IPS-18c (cell line): Measurements from ENCODE around the gene LTBP1.
"Not testable (repeated sequence)": the region's sequence is repeated elsewhere in the genome, so short reads cannot be mapped to it uniquely, and the experiment has no call there.

ENCODE experiments used
- H3K4me3 ChIP-seq: 2 replicates; pipeline ENCODE4 v1.7.0; 2013; ENCODE audit warnings: low read depth, mild to moderate bottlenecking, low read length, moderate library complexity; ENCODE audit not compliant: insufficient read depth
- H3K9me3 ChIP-seq: one replicate; pipeline ENCODE4 v1.6.1; 2013; ENCODE audit warnings: mild to moderate bottlenecking, low read length, moderate library complexity; ENCODE audit not compliant: control insufficient read depth, insufficient read depth

LTBP1 gene

DNA sequence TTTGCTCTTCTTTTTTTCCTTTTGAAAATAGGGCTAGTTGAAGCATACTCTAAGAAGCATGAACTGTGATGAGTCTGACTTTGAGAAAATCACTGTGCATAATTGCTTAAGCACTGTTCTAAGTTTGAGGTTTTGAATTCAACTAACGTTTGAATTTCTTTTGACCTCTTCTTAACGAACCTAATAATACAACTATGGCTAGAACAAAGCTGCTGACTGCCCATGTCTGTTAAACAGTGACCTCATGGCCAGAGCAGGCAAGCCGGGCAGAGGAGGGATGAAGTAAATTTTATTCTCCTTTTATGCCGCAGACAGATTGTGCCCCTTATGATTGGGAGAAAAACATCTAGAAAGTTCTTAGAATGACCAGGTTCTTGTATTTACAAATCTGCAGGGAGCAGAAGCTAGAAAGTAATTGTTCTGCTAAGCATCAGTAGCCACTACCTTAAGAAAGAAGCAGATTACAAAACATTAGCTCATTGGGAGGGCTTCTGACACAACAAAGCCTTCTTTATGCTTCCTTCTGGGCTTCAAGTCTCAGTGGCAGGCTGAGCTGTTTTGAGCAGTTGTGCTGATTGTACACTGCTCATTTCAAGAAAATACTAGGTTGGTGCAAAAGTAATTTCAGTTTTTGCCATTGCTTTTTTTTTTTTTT is 431.9 kb downstream of the LTBP1 start:
- Histone ChIP-seq H3K4me3 (no peak overlapping the region), H3K9me3 (no peaks in the 10 kb centered on the region)

DNA sequence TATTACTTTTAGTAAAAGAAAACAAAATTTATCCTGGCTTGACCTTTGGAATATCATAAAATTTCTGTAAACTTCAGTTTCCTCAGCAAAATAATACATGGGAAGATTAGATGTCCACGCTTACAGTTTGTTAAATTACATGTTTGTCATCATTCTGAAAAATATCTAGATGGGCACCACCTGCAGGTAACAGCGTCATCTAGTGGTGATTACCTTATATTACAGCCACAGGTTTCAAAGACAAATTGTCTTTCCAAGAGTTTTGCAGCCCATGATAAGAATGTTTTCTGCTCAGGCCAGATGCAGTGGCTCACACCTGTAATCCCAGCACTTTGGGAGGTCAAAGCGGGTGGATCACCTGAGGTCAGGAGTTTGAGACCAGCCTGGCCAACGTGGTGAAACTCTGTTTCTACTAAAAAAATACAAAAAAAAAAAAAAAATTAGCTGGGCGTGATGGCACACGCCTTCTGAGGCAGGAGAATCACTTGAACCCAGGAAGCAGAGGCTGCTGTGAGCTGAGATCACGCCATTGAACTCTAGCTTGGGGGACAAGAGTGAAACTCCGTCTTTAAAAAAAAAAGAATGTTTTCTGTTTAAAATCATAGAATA is 433.4 kb downstream of the LTBP1 start:
- Histone ChIP-seq H3K4me3 (no peak overlapping the region), H3K9me3 (no peaks in the 10 kb centered on the region)

DNA sequence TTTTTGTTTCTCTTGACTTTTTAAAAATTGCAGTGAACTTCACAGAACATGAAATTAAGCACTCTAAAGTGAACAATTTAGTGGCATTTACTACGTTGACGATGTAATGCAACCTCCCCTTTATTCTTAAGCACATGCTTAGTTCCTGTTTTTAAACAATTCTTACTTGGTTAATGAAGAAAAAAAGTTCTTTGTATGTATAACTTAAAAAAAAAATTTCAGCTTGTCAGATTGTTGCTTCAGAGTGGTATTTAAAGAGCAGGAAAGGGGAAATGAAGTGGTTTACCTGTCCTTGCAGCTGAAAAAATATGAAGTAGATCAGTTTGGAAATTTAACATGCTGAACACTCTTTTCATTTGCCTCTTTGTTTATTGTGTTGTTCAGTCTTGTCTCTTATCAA is 434.0 kb downstream of the LTBP1 start:
- Histone ChIP-seq H3K4me3 (no peak overlapping the region), H3K9me3 (no peaks in the 10 kb centered on the region)

DNA sequence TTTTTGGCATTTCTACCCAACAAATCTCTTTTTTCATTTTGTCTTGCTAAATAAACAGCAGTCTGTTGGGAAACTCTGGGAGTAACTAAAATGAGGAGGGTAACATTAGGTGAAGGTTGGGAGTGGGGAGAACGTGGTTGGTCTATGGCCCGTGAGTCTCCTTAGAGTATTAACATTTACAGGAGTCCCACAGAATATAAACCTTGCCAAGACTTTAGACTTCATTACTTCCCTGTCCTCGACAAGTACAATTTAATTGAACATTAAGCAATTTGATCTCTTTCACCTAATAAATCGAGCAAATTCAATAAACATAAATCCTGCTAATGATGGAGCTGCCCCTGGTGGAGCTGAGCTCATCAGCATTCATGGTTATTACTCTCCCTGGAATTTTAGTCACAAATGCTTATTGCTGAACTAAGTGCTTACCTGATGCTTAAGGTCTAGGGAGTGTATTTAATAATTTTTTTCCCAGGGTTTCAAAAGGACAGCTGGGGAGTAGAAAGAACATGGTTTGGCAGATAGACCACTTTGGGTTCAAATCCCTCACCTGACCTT is 434.6 kb downstream of the LTBP1 start:
- no peaks in the 10 kb centered on the region for H3K9me3 ChIP-seq

DNA sequence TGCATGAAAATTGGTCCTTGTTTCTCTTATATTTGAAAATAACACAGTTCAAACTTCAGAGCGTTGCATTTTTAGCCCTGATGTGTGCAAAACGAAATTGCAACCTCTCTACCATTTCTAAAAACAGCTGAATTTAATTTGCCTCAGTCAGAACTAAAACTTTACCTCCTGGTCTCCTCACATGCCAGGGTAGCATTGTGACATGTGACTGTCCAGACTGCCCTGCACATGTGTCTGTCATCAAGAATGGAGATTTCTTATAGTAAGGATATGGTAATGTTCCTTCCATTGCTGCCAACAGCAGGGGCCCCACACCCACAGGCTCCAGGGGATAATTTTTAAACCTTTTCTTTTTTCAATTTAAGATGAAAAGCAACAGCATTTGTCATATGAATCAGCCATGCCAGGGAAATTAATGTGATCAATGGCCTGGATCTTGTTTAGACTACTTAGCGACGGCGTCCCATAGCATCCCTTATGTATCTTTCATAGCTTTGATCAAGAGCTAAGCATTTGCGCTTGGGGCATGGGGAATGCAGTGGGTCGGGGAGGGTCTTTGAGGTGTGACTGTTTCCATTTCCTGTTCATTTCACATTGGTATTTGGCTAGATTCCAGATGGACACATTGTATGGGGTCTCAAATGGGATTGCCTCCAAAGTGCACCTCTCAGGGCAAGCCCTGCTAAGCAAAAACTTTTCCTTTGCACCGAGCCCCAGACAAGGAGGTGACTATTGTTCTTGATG is 437.3 kb downstream of the LTBP1 start:
- Histone ChIP-seq H3K4me3 (no peak overlapping the region), H3K9me3 (peaks cover under 1% of the 10 kb centered on the region)

More for the DNA sequence above, 434.6 kb downstream of the LTBP1 start:
- H3K4me3 ChIP-seq: no peak overlapping the region

DNA sequence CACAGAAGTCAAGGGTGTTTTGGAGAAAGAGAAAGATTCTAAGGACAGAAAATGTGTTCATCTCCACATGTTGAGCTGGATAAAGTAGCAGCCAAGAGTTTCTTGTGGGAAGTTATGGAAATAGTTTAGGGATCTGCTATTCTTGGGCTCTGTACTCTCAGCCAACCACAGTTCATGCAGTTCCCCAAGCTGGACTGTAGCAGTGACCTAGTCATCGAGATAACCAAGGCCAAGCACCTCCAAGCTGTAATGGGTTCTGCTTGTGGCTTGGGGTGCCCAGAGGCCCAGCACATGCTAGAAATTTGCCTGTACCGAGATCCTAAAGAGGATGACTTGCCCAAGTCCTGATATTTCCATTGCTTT is 437.8 kb downstream of the LTBP1 start:
- peaks cover 2% of the 10 kb centered on the region for H3K9me3 ChIP-seq
- no peak overlapping the region for H3K4me3 ChIP-seq

DNA sequence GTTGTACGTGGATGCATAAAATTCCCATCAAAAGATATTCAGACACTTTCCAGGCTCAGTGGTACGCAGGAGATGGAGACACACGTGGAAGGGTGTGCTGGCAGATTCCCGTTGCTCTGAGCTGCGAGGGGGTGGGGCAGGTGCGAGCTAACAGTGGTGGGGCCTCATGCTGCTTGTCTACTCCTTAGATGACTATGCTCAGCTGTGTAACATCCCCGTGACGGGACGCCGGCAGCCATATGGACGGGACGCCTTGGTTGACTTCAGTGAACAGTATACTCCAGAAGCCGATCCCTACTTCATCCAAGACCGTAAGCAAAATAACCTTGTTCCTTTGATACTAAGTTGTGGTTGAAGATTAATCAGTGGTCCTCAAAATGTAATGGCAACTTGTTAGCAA is 442.2 kb downstream of the LTBP1 start:
- Histone ChIP-seq H3K9me3 (peaks cover 2% of the 10 kb centered on the region), H3K4me3 (no peak overlapping the region)

DNA sequence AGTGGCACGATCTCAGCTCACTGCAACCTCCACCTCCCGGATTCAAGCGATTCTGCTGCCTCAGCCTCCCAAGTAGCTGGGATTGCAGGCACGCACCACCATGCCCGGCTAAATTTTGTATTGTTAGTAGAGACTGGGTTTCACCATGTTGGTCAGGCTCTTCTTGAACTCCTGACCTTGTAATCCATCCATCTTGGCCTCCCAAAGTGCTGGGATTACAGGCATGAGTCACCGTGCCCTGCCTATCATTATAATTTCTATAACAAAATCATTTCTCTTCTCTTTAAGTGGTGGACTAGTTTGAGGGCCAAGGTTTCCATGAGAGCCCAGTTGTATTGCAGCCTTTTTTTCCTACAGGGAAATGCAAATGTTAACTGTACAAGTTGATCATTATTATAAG is 442.9 kb downstream of the LTBP1 start:
- not testable (repeated sequence) for H3K9me3 ChIP-seq, H3K4me3 ChIP-seq

DNA sequence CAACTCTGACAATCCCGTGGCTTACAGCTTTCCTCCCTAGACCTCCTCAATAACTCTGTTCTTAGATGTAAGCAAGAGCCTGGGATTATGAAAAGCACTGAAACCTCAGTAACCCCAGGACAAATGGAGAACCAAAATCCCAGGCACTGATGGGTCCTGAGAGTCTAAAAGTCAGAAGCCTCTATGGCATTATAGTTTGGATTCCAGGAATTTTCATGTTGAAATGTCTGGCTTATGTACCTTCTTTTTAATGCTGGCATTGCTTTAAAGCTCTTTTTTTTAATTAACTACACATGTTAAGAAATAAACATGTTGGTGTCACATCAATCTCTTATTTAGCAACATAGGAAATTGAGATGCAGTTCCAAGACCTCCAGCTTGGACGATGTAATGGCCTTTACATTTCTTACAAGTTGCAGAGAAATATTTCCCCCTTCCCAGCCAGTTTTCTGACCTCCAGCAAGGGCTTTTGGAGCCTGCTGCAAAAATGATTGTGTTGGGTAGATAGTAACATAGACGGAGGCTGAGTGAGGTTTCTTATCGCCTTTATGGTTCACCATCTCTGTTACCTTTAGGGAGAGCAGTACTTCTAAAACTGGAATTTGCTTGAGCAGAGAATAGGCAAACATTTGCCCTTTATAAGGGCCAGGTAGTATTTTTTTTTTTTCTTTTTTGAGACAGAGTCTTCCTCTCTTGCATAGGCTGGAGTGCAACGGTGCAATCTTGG is 444.9 kb downstream of the LTBP1 start:
- Histone ChIP-seq H3K9me3 (peaks cover 2% of the 10 kb centered on the region), H3K4me3 (no peak overlapping the region)

DNA sequence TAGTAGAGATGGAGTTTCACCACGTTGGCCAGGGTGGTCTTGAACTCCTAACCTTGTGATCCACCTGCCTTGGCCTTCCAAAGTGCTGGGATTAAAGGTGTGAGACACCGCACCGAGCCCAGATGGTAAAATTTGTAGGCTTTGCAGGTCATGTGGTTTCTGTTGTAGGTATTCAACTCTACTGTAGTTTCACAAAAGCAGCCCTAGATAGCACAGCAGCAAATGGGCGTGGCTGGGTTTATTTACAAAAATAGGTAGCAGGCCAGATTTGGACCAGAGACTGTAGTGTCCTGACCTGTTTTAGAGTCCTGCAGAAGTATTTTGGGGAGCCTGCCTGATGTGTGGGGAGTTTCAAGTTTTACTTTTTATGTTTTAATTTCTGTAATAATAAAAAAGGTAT is 445.6 kb downstream of the LTBP1 start:
- Histone ChIP-seq H3K4me3 (no peak overlapping the region), H3K9me3 (peaks cover 2% of the 10 kb centered on the region)

DNA sequence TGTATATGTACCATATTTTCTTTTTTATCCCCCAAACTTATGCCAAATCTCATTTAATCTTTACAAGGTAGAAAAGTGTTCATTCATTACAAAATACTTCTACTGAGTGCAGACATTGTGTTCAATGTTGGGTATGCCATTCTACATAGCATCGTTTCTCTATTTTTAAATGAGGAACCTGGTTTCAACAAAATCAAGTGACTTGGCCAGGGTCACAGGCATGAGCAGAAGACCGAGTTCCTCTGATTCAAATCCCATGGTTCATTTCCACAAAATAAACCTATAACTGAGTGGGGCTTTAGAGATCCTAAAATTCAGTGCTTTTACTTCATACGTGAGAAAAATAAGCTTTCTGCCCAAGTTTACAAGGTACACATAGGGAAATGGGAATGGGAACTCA is 448.3 kb downstream of the LTBP1 start:
- no peaks in the 10 kb centered on the region for H3K9me3 ChIP-seq

DNA sequence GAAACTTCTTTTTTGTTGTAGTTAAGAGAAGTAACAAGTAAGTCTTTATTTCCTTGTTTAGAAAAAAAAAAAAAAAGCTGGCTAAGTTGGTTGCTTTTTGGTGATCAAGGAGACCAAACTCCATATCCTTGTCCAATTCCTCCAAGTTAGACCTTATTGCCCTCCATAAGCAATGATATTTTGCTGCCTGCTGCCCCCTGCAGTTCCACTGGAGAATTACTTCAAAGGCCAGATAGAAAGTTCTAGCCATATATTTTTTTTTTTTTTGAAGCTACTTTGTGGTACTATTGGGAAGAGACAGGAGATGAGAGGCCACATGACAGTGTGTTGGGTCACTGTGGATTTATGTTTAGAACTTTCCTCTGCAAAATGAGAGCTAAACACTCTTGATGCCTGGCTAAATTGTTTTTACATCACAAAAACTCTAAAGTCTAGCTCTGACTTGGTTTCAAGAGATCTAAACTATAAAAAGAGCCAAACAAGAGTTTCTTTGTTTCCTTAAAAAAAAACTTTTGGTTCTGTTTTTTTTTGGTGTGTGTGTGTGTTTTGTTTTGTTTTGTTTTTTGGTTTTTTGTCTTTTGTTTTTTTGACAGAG is 449.0 kb downstream of the LTBP1 start:
- Histone ChIP-seq H3K9me3 (no peaks in the 10 kb centered on the region), H3K4me3 (no peak overlapping the region)

More for the DNA sequence above, 448.3 kb downstream of the LTBP1 start:
- H3K4me3 ChIP-seq: no peak overlapping the region

DNA sequence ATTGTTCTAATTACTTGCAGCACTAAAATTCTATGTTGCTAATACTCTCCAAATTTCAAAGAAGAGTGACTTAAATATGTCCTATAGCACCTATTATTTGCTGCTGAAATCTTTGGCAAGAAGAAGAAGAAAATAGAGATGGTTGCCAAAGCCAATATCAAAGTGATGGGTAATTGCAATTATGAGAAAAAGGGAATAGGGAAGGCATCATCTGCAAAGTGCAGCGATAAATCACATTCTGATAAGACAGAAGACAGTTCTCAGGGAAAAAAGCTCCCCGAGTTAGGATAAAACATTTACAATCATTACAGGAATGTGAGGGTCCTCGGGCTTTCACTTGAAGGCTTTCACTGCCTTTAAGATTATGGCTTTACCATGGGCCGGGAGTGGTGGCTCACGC is 457.6 kb downstream of the LTBP1 start:
- H3K9me3 ChIP-seq: no peaks in the 10 kb centered on the region

DNA sequence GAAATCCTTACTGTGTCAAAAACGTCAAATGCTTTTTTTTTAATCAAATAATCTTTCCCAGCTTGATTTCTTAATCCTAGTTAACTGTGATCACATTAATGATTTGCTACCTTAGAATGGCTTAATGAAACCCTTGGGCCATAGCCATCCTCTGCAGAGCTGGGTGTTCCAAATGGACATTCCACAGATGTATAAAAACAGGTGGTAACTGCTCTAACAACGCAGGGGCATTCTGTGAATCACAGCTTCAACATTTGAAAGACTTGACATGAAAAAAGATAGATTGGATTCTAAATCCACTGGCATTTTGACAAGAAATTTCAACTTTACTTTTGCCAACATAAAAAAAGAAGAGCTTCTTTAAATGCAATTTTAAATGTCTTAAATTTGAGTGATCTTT is 459.9 kb downstream of the LTBP1 start:
- no peaks in the 10 kb centered on the region for H3K9me3 ChIP-seq
- no peak overlapping the region for H3K4me3 ChIP-seq

More for the DNA sequence above, 457.6 kb downstream of the LTBP1 start:
- no peak overlapping the region for H3K4me3 ChIP-seq

DNA sequence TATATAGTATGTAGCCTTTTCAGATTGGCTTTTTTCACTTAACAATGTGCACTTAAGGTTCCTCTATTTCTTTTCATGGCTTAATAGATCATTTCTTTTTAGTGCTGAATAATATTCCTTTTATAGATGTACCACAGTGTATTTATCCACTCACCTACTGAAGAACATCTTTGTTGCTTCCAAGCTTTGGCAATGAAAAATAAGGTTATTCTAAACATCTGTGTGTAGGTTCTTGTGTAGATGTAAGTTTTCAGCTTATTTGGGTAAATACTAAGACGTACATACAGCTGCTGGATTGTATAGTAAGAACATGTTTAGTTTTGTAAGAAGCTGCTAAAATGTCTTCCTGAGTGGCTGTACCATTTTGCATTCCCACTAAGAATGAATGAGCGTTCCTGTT is 461.4 kb downstream of the LTBP1 start:
- Histone ChIP-seq H3K9me3 (no peaks in the 10 kb centered on the region), H3K4me3 (no peak overlapping the region)

DNA sequence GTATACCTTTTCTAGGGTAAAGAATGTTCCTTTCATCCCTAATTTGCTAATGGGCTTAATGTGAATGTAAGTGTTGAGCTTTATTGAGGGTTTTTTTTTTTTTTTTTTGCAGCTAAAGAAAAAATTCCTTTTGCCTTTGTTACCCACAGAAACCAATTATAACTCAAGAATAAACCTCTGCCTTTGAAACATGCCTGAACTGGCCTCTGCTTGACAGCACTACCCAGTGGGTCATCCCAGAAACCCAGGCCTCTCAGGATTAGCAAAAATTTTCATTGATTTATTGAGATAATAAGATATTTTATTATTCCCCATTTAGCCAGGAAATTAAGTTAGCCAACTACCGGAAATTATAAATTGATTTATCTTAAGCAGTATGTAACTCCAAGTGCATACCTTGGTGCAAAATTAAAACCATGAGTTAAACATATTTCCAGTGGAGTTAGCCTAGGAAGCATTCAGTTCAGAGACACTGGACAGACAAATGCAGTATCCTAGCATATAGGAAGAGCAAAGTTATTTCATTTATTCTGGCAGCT is 462.7 kb downstream of the LTBP1 start:
- no peaks in the 10 kb centered on the region for H3K9me3 ChIP-seq
- no peak overlapping the region for H3K4me3 ChIP-seq

DNA sequence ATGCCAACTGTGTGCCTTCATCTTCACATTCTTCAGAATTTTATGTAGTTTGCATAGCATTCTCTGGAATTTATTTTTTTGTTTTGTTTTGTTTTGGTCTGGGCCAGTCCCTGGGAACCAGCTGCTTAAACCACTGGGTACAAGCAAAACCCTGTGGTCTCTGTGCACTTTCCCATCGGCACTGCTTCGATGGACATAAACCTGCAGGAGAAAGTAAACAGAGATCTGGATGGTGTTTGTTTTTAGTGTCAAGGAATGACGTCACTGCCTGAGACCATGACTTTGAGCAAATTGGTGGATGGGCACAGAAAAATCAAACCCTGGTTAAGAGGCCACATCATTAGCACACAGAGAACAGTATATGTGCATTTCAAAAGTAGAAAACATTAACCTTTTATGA is 465.0 kb downstream of the LTBP1 start:
- no peak overlapping the region for H3K4me3 ChIP-seq

More for the DNA sequence above, 465.0 kb downstream of the LTBP1 start:
- no peaks in the 10 kb centered on the region for H3K9me3 ChIP-seq
